HCT116 (cell line): ENCODE measurements around the gene DOCK7. TPM values are rescaled to one million over a fixed set of nuclear protein-coding genes. Genes with fewer than 3 reads are reported as not detected.

ENCODE experiments used
- ATAC-seq: fragments of 200-7000 bp; cut with Tn5 transposase; 2 replicates; pipeline ENCODE4 v1.9.1; 2020; ENCODE audit warnings: mild to moderate bottlenecking, moderate library complexity
- BruUV-seq: library from RNA; stranded (reverse); fragments of 400-500 nt; replicated peaks from 2 replicates; lab custom pipeline; 2021; lab: Mats Ljungman, UMichigan
- CTCF ChIA-PET: fragments of 300-600 bp; sonication (Branson Sonifier 250); formaldehyde crosslinking; loops from one replicate; lab custom pipeline; 2021; ENCODE audit warnings: antibody characterized with exemption; lab: Charles Lee
- POLR2A ChIA-PET: fragments of 300-600, 350-600 bp; sonication (Branson Sonifier 250); formaldehyde crosslinking; loops from one replicate; lab custom pipeline; 2021; ENCODE audit warnings: antibody characterized with exemption; lab: Charles Lee
- RAD21 ChIA-PET, 2 experiments: fragments of 300-600 bp; sonication (Branson Sonifier 250); formaldehyde crosslinking; loops; one replicate each; lab custom pipeline; 2023; ENCODE audit warnings: low total read pairs in 2 of 2; ENCODE audit not compliant: uncharacterized antibody in 2 of 2, unreplicated experiment in 2 of 2, low non-redundant PET in 1 of 2; lab: Charles Lee
- DNase-seq: peaks from one replicate; pipeline ENCODE4 v3.0.0-alpha.2; 2010; ENCODE audit warnings: low read depth, low spot score
- H2AFZ ChIP-seq: fragments of 200-600 bp; shearing (Covaris generic), sonication (generic); 2 replicates; pipeline ENCODE4 v1.6.1; 2017; ENCODE audit warnings: low read depth, mixed run types, mixed read lengths, antibody characterized with exemption, low read length; ENCODE audit not compliant: poor library complexity, severe bottlenecking
- H3K27ac ChIP-seq: 2 replicates; pipeline ENCODE4 v1.5.1; 2012; ENCODE audit warnings: low read depth, low read length
- H3K27me3 ChIP-seq: fragments of 200-600 bp; sonication (generic); 2 replicates; pipeline ENCODE4 v1.6.1; 2016; ENCODE audit warnings: mixed run types, low read length, mixed read lengths; ENCODE audit not compliant: insufficient read depth
- H3K36me3 ChIP-seq, 2 experiments: fragments of 200-500 bp in 1 of 2; fragments of 200-600 bp in 1 of 2; sonication (Bioruptor generic) in 1 of 2; sonication (generic) in 1 of 2; 2 replicates each; pipeline versions ENCODE4 v1.5.1 to v1.6.1; 2014 to 2016; ENCODE audit warnings: low read length in 2 of 2, inconsistent platforms in 1 of 2, mixed read lengths in 1 of 2, mixed run types in 1 of 2; ENCODE audit not compliant: insufficient read depth in 2 of 2, control insufficient read depth in 1 of 2
- H3K4me1 ChIP-seq, 2 experiments: fragments of 200-600 bp in 1 of 2; sonication (generic) in 1 of 2; 2 replicates each; pipeline versions ENCODE4 v1.5.1 to v1.6.1; 2012 to 2017; ENCODE audit warnings: low read length in 2 of 2, inconsistent platforms in 1 of 2, mild to moderate bottlenecking in 1 of 2, mixed read lengths in 1 of 2, mixed run types in 1 of 2, moderate library complexity in 1 of 2; ENCODE audit not compliant: insufficient read depth in 2 of 2, control insufficient read depth in 1 of 2
- H3K4me2 ChIP-seq: fragments of 200-600 bp; sonication (generic); 2 replicates; pipeline ENCODE4 v1.6.1; 2017; ENCODE audit warnings: mixed run types, low read length, mixed read lengths
- H3K4me3 ChIP-seq, 2 experiments: fragments of 200-600 bp in 1 of 2; sonication (generic) in 1 of 2; replicated peaks in 1 of 2; 2 replicates each; pipeline ENCODE4 v1.5.1; 2011 to 2016; ENCODE audit warnings: low read length in 2 of 2, control low read depth in 1 of 2, low read depth in 1 of 2, mild to moderate bottlenecking in 1 of 2, mixed read lengths in 1 of 2, mixed run types in 1 of 2
- H3K79me2 ChIP-seq: fragments of 200-600 bp; sonication (generic); 2 replicates; pipeline ENCODE4 v1.6.1; 2017; ENCODE audit warnings: mild to moderate bottlenecking, mixed run types, low read length, moderate library complexity, mixed read lengths; ENCODE audit not compliant: insufficient read depth
- H3K9ac ChIP-seq: fragments of 200-600 bp; sonication (generic); 2 replicates; pipeline ENCODE4 v1.6.1; 2016; ENCODE audit warnings: low read length, mixed read lengths
- H3K9me2 ChIP-seq: fragments of 200-600 bp; sonication (generic), shearing (Covaris generic); 2 replicates; pipeline ENCODE4 v1.6.1; 2017; ENCODE audit warnings: mixed run types, mild to moderate bottlenecking, moderate library complexity; ENCODE audit not compliant: insufficient read depth
- H3K9me3 ChIP-seq, 2 experiments: fragments of 200-500 bp in 1 of 2; fragments of 200-600 bp in 1 of 2; sonication (Bioruptor generic) in 1 of 2; sonication (generic) in 1 of 2; 2 replicates each; pipeline ENCODE4 v1.6.1; 2014 to 2017; ENCODE audit warnings: low read length in 2 of 2, mixed read lengths in 2 of 2, inconsistent platforms in 1 of 2, low read depth in 1 of 2, mild to moderate bottlenecking in 1 of 2, mixed run types in 1 of 2, moderate library complexity in 1 of 2; ENCODE audit not compliant: control insufficient read depth in 1 of 2, insufficient read depth in 1 of 2
- H4K20me1 ChIP-seq: fragments of 200-600 bp; sonication (generic), shearing (Covaris generic); 2 replicates; pipeline ENCODE4 v1.6.1; 2017; ENCODE audit warnings: mixed run types, mild to moderate bottlenecking, moderate library complexity; ENCODE audit not compliant: insufficient read depth
- CBX3 ChIP-seq: IDR thresholded peaks from 2 replicates; pipeline ENCODE4 v1.6.1; 2012; ENCODE audit warnings: low read depth
- CEBPB ChIP-seq: IDR thresholded peaks from 2 replicates; pipeline ENCODE4 v1.6.1; 2012; ENCODE audit warnings: low read depth
- ELF1 ChIP-seq: IDR thresholded peaks from 2 replicates; pipeline ENCODE4 v1.6.1; 2012; ENCODE audit warnings: low read depth, borderline replicate concordance
- FOSL1 ChIP-seq: IDR thresholded peaks from 2 replicates; pipeline ENCODE4 v1.6.1; 2012; ENCODE audit warnings: low read depth
- POLR2A ChIP-seq: IDR thresholded peaks from 2 replicates; pipeline ENCODE4 v1.7.0; 2011; ENCODE audit warnings: borderline replicate concordance; ENCODE audit not compliant: insufficient read depth, insufficient read length; ENCODE audit errors: extremely low read depth
- RAD21 ChIP-seq: IDR thresholded peaks from 2 replicates; pipeline ENCODE4 v1.6.1; 2012; ENCODE audit warnings: low read depth, mild to moderate bottlenecking
- SIN3A ChIP-seq: IDR thresholded peaks from 2 replicates; pipeline ENCODE4 v1.6.1; 2012; ENCODE audit warnings: low read depth
- intact Hi-C: fragments of 100-400 bp; cut with micrococcal nuclease; formaldehyde crosslinking; loops from 2 replicates; pipeline ENCODE4 v1.10.0; 2022
- total RNA-seq: library from RNA; stranded (reverse); gene quantifications from one replicate; pipeline ENCODE4 v1.2.1, GENCODE V29; 2021; ENCODE audit not compliant: unreplicated experiment

Gene DOCK7
- total RNA-seq, 1 experiment from 2014 or later: 49.0 TPM

- CTCF ChIA-PET: interaction anchor here (0.8 kb wide), 1 partner anchor 10 kb away, joined by 3 read pairs; no protein-coding TSS in a partner anchor
- H4K20me1 ChIP-seq: no peaks in the 10 kb centered on the region
- no peak overlapping the region for H3K9ac ChIP-seq
- no peak overlapping the region for H3K4me3 ChIP-seq
- H3K9me2 ChIP-seq: no peaks in the 10 kb centered on the region
- DNase-seq (no peak), ATAC-seq (no peak)
- no peak overlapping the region for H3K4me2 ChIP-seq
- H3K36me3 ChIP-seq: no peaks in the 10 kb centered on the region
- RAD21 ChIA-PET: interaction anchor here in 1 of 2 experiments (0.7 kb wide), 1 partner anchor 1345 kb away, joined by 3 read pairs; no protein-coding TSS in a partner anchor
- POLR2A ChIA-PET: no interaction called here
- no TSS peak for BruUV-seq
- no peak overlapping the region for H3K27ac ChIP-seq
- H3K4me1 ChIP-seq: no peaks in the 10 kb centered on the region
- no peak for TF ChIP-seq RAD21
- no peak for TF ChIP-seq CEBPB
- no peaks in the 10 kb centered on the region for H3K27me3 ChIP-seq
- intact Hi-C loops: no loop called here
- H3K9me3 ChIP-seq: no peaks in the 10 kb centered on the region
- H2AFZ ChIP-seq: no peak overlapping the region
- H3K79me2 ChIP-seq: no peaks in the 10 kb centered on the region
Observed at GRCh38 chr1:62417351-62417999, 270.7 kb downstream of the DOCK7 start.

GRCh38 chr1:62415687-62416086, 272.5 kb downstream of the DOCK7 start:
- Histone ChIP-seq H3K79me2 (no peaks in the 10 kb centered on the region), H3K9ac (no peak overlapping the region), H3K4me3 (no peak overlapping the region), H3K4me1 (no peaks in the 10 kb centered on the region), H2AFZ (no peak overlapping the region), H4K20me1 (no peaks in the 10 kb centered on the region), H3K36me3 (no peaks in the 10 kb centered on the region), H3K27ac (no peak overlapping the region), H3K27me3 (no peaks in the 10 kb centered on the region), H3K4me2 (no peak overlapping the region), H3K9me2 (no peaks in the 10 kb centered on the region), H3K9me3 (no peaks in the 10 kb centered on the region)
- no TSS peak for BruUV-seq
- ATAC-seq: no peak
- no peak for DNase-seq
- ChIA-PET CTCF (no interaction called here), POLR2A (no interaction called here), RAD21 (no interaction called here)
- intact Hi-C loops: no loop called here
- TF ChIP-seq FOSL1 (no peak), ELF1 (no peak), RAD21 (no peak), SIN3A (no peak), POLR2A (no peak), CBX3 (no peak)
